Immature natural killer cell (primary cell): ENCODE results near the gene RTP1. TPM values are rescaled to one million over a fixed set of nuclear protein-coding genes. Genes with fewer than 3 reads are reported as not detected.
"Not testable (repeated sequence)": the region's sequence is repeated elsewhere in the genome, so short reads cannot be mapped to it uniquely, and the experiment has no call there.

Experiments used
- DNase-seq, 3 donors: peaks; one replicate each; pipeline ENCODE4 v3.0.0; 2022; ENCODE audit warnings: mixed read lengths in 1 of 3
- H3K27ac Mint-ChIP-seq, 6 donors: one replicate each; pipeline ENCODE4 v1.8.0; 2020; ENCODE audit warnings: mixed read lengths in 6 of 6, mild to moderate bottlenecking in 5 of 6, inconsistent platforms in 4 of 6, moderate library complexity in 3 of 6
- H3K27me3 Mint-ChIP-seq, 3 donors: one replicate each; pipeline ENCODE4 v1.8.0; 2020 to 2021; ENCODE audit warnings: low read depth in 3 of 3, mild to moderate bottlenecking in 3 of 3, mixed read lengths in 3 of 3, moderate library complexity in 3 of 3, inconsistent platforms in 1 of 3
- H3K36me3 Mint-ChIP-seq, 3 donors: one replicate each; pipeline ENCODE4 v1.8.0; 2020; ENCODE audit warnings: mixed read lengths in 3 of 3, inconsistent platforms in 2 of 3, mild to moderate bottlenecking in 2 of 3
- H3K4me1 Mint-ChIP-seq, 2 donors: one replicate each; pipeline ENCODE4 v1.8.0; 2020; ENCODE audit warnings: inconsistent platforms in 2 of 2, mild to moderate bottlenecking in 2 of 2, mixed read lengths in 2 of 2, moderate library complexity in 1 of 2
- H3K4me3 Mint-ChIP-seq, 5 donors: one replicate each; pipeline ENCODE4 v1.8.0; 2020; ENCODE audit warnings: mild to moderate bottlenecking in 5 of 5, mixed read lengths in 5 of 5, inconsistent platforms in 3 of 5, moderate library complexity in 3 of 5
- H3K9me3 Mint-ChIP-seq, 6 donors: one replicate each; pipeline ENCODE4 v1.8.0; 2020; ENCODE audit warnings: mild to moderate bottlenecking in 6 of 6, mixed read lengths in 6 of 6, inconsistent platforms in 4 of 6, moderate library complexity in 3 of 6
- polyA plus RNA-seq, 3 donors: library from polyadenylated mRNA; unstranded; fragments of 300-500 nt; fragmentation: Illumina TruSeq; gene quantifications; one replicate each; pipeline ENCODE4 v1.2.3, GENCODE V29; 2021

RTP1 gene
- polyA plus RNA-seq, 3 donors from 2014 or later = not detected

- peaks cover 1 to 6% (median 5%) of the 10 kb centered on the region in 3 donors for H3K27me3 Mint-ChIP-seq
- no peak overlapping the region for H3K27ac Mint-ChIP-seq
- no peaks in the 10 kb centered on the region for H3K4me1 Mint-ChIP-seq
- H3K4me3 Mint-ChIP-seq = no peak overlapping the region
- no peaks in the 10 kb centered on the region for H3K9me3 Mint-ChIP-seq
- no peaks in the 10 kb centered on the region for H3K36me3 Mint-ChIP-seq
- DNase-seq = no peak
Observed at GRCh38 chr3:187183903-187184302, 13.4 kb upstream of the RTP1 start.

- Mint-ChIP-seq H3K27me3 (peaks cover 2 to 5% (median 2%) of the 10 kb centered on the region in 3 donors), H3K4me1 (no peaks in the 10 kb centered on the region), H3K9me3 (no peaks in the 10 kb centered on the region), H3K4me3 (no peak overlapping the region), H3K36me3 (no peaks in the 10 kb centered on the region), H3K27ac (no peak overlapping the region)
- DNase-seq = no peak
Observed at GRCh38 chr3:187185759-187186158, 11.5 kb upstream of the RTP1 start.

- Mint-ChIP-seq H3K4me3 (no peak overlapping the region), H3K36me3 (no peaks in the 10 kb centered on the region), H3K27me3 (peaks cover under 1 to 6% (median 4%) of the 10 kb centered on the region in 3 donors), H3K9me3 (no peaks in the 10 kb centered on the region), H3K4me1 (no peaks in the 10 kb centered on the region), H3K27ac (no peak overlapping the region)
- DNase-seq = no peak
Observed at GRCh38 chr3:187186375-187186774, 10.9 kb upstream of the RTP1 start.

GRCh38 chr3:187186801-187187421 lies 10.4 kb upstream of the RTP1 start:
- Mint-ChIP-seq H3K27ac (no peak overlapping the region), H3K4me3 (no peak overlapping the region), H3K9me3 (no peaks in the 10 kb centered on the region), H3K27me3 (peaks cover 1 to 7% (median 7%) of the 10 kb centered on the region in 3 donors), H3K4me1 (no peaks in the 10 kb centered on the region), H3K36me3 (no peaks in the 10 kb centered on the region)
- no peak for DNase-seq

GRCh38 chr3:187188931-187189330 lies 8.4 kb upstream of the RTP1 start:
- H3K4me1 Mint-ChIP-seq = no peaks in the 10 kb centered on the region
- peaks cover 3 to 8% (median 7%) of the 10 kb centered on the region in 3 donors for H3K27me3 Mint-ChIP-seq

GRCh38 chr3:187191271-187191670 lies 6.0 kb upstream of the RTP1 start:
- Mint-ChIP-seq H3K27me3 (peaks cover 6 to 8% (median 7%) of the 10 kb centered on the region in 3 donors), H3K4me3 (no peak overlapping the region), H3K27ac (no peak overlapping the region), H3K4me1 (no peaks in the 10 kb centered on the region), H3K36me3 (no peaks in the 10 kb centered on the region), H3K9me3 (no peaks in the 10 kb centered on the region)
- no peak for DNase-seq

More at GRCh38 chr3:187188931-187189330, 8.4 kb upstream of the RTP1 start:
- no peak for DNase-seq
- no peaks in the 10 kb centered on the region for H3K36me3 Mint-ChIP-seq
- no peak overlapping the region for H3K4me3 Mint-ChIP-seq
- no peaks in the 10 kb centered on the region for H3K9me3 Mint-ChIP-seq
- H3K27ac Mint-ChIP-seq = no peak overlapping the region

GRCh38 chr3:187193181-187193580 lies 4.1 kb upstream of the RTP1 start:
- no peaks in the 10 kb centered on the region for H3K9me3 Mint-ChIP-seq
- no peak for DNase-seq
- H3K4me1 Mint-ChIP-seq = no peaks in the 10 kb centered on the region
- no peak overlapping the region for H3K4me3 Mint-ChIP-seq
- no peak overlapping the region for H3K27ac Mint-ChIP-seq
- H3K36me3 Mint-ChIP-seq = no peaks in the 10 kb centered on the region
- H3K27me3 Mint-ChIP-seq = peaks cover 6 to 9% (median 8%) of the 10 kb centered on the region in 3 donors

GRCh38 chr3:187196573-187197334 lies 532 bp upstream of the RTP1 start:
- DNase-seq = no peak
- Mint-ChIP-seq H3K4me1 (no peaks in the 10 kb centered on the region), H3K9me3 (no peaks in the 10 kb centered on the region), H3K27me3 (peaks cover 2 to 4% (median 4%) of the 10 kb centered on the region in 3 donors), H3K36me3 (no peaks in the 10 kb centered on the region), H3K4me3 (no peak overlapping the region), H3K27ac (no peak overlapping the region)

- H3K27me3 Mint-ChIP-seq = peaks cover 2 to 4% (median 3%) of the 10 kb centered on the region in 3 donors
- no peak overlapping the region for H3K4me3 Mint-ChIP-seq
- no peaks in the 10 kb centered on the region for H3K36me3 Mint-ChIP-seq
- H3K27ac Mint-ChIP-seq = no peak overlapping the region
- no peaks in the 10 kb centered on the region for H3K9me3 Mint-ChIP-seq
- no peaks in the 10 kb centered on the region for H3K4me1 Mint-ChIP-seq
- DNase-seq = no peak
Observed at GRCh38 chr3:187198490-187198889, 1.2 kb downstream of the RTP1 start.

- H3K27ac Mint-ChIP-seq, H3K27me3 Mint-ChIP-seq: not testable (repeated sequence)
Observed at GRCh38 chr3:187199463-187200050, 2.3 kb downstream of the RTP1 start.

GRCh38 chr3:187205683-187206082 lies 8.4 kb downstream of the RTP1 start:
- Mint-ChIP-seq H3K4me1 (no peaks in the 10 kb centered on the region), H3K36me3 (no peaks in the 10 kb centered on the region), H3K9me3 (no peaks in the 10 kb centered on the region), H3K27me3 (peaks cover 0 to 12% (median 2%) of the 10 kb centered on the region in 3 donors), H3K4me3 (no peak overlapping the region), H3K27ac (no peak overlapping the region)
- no peak for DNase-seq

More at GRCh38 chr3:187199463-187200050, 2.3 kb downstream of the RTP1 start:
- not testable (repeated sequence) for H3K36me3 Mint-ChIP-seq, H3K9me3 Mint-ChIP-seq, DNase-seq, H3K4me1 Mint-ChIP-seq, H3K4me3 Mint-ChIP-seq

GRCh38 chr3:187207062-187207461 lies 9.8 kb downstream of the RTP1 start:
- Mint-ChIP-seq H3K36me3 (no peaks in the 10 kb centered on the region), H3K4me3 (no peak overlapping the region), H3K27ac (no peak overlapping the region), H3K27me3 (peaks cover 0 to 9% (median 2%) of the 10 kb centered on the region in 3 donors), H3K4me1 (no peaks in the 10 kb centered on the region), H3K9me3 (no peaks in the 10 kb centered on the region)
- DNase-seq = no peak

GRCh38 chr3:187207624-187208023 lies 10.3 kb downstream of the RTP1 start:
- Mint-ChIP-seq H3K27me3 (peaks cover 0 to 9% (median 1%) of the 10 kb centered on the region in 3 donors), H3K4me3 (no peak overlapping the region), H3K27ac (no peak overlapping the region), H3K36me3 (no peaks in the 10 kb centered on the region), H3K4me1 (no peaks in the 10 kb centered on the region), H3K9me3 (no peaks in the 10 kb centered on the region)
- DNase-seq = no peak

- Mint-ChIP-seq H3K4me1 (no peaks in the 10 kb centered on the region), H3K9me3 (no peaks in the 10 kb centered on the region), H3K27ac (no peak overlapping the region), H3K4me3 (no peak overlapping the region), H3K27me3 (peaks cover 0 to 9% (median 0%) of the 10 kb centered on the region in 3 donors), H3K36me3 (no peaks in the 10 kb centered on the region)
- no peak for DNase-seq
Observed at GRCh38 chr3:187208159-187208558, 10.9 kb downstream of the RTP1 start.
